CD4-positive, alpha-beta T cell (primary cell): ENCODE data around the gene ABHD16A. TPM values are rescaled to one million over a fixed set of nuclear protein-coding genes. Genes with fewer than 3 reads are reported as not detected.
A peak's percentile ranks its signal among the peaks of the same experiment; 100 is the strongest.

Experiments used
- ATAC-seq: fragments of 200-7000 bp; cut with Tn5 transposase; one replicate; pipeline ENCODE4 v1.10.0; 2022; ENCODE audit warnings: mild to moderate bottlenecking; ENCODE audit not compliant: poor library complexity
- CTCF ChIA-PET: fragments of 350-600 bp; sonication (Branson Sonifier 250); formaldehyde crosslinking; loops from one replicate; lab custom pipeline; 2021; ENCODE audit warnings: antibody characterized with exemption, inconsistent platforms; lab: Charles Lee
- POLR2A ChIA-PET: fragments of 350-600 bp; sonication (Branson Sonifier 250); formaldehyde crosslinking; loops from one replicate; lab custom pipeline; 2021; ENCODE audit warnings: antibody characterized with exemption, inconsistent platforms; lab: Charles Lee
- DNase-seq, 14 experiments: peaks; one replicate each; pipeline ENCODE4 v3.0.0-alpha.2; 2013 to 2020; ENCODE audit warnings: mixed read lengths in 2 of 14
- H3K27ac ChIP-seq, 2 donors: one replicate each; pipeline versions ENCODE4 v1.5.1 to v1.7.0; 2013; ENCODE audit warnings: low read length in 2 of 2, low read depth in 1 of 2, mild to moderate bottlenecking in 1 of 2
- H3K27me3 ChIP-seq, 2 experiments: 1 replicate in 1 of 2; 2 replicates in 1 of 2; pipeline versions ENCODE4 v1.6.1 to v1.7.0; 2013; ENCODE audit warnings: low read length in 2 of 2, control low read depth in 1 of 2, mild to moderate bottlenecking in 1 of 2, moderate library complexity in 1 of 2; ENCODE audit not compliant: insufficient read depth in 2 of 2, control insufficient read depth in 1 of 2
- H3K36me3 ChIP-seq: one replicate; pipeline ENCODE4 v1.6.1; 2013; ENCODE audit warnings: low read length, control low read depth; ENCODE audit not compliant: insufficient read depth
- H3K4me1 ChIP-seq: one replicate; pipeline ENCODE4 v1.6.1; 2013; ENCODE audit warnings: low read length, control low read depth; ENCODE audit not compliant: insufficient read depth
- H3K4me3 ChIP-seq: one replicate; pipeline ENCODE4 v1.5.1; 2013; ENCODE audit warnings: mild to moderate bottlenecking, low read length, moderate library complexity
- H3K9me3 ChIP-seq, 2 experiments: 1 replicate in 1 of 2; 2 replicates in 1 of 2; pipeline versions ENCODE4 v1.6.1 to v1.7.0; 2013; ENCODE audit warnings: low read length in 2 of 2, mild to moderate bottlenecking in 2 of 2, control low read depth in 1 of 2, moderate library complexity in 1 of 2; ENCODE audit not compliant: control insufficient read depth in 1 of 2, insufficient read depth in 1 of 2
- H3K27ac Mint-ChIP-seq: one replicate; pipeline ENCODE4 v1.8.0; 2020; ENCODE audit warnings: mixed read lengths
- H3K27me3 Mint-ChIP-seq: one replicate; pipeline ENCODE4 v1.8.0; 2021; ENCODE audit warnings: mixed read lengths
- H3K36me3 Mint-ChIP-seq: one replicate; pipeline ENCODE4 v1.8.0; 2021; ENCODE audit warnings: low read depth, mixed read lengths
- H3K4me1 Mint-ChIP-seq: one replicate; pipeline ENCODE4 v1.8.0; 2021; ENCODE audit warnings: low read depth, mixed read lengths
- H3K4me3 Mint-ChIP-seq: one replicate; pipeline ENCODE4 v1.8.0; 2020; ENCODE audit warnings: mild to moderate bottlenecking, mixed read lengths
- H3K9me3 Mint-ChIP-seq: one replicate; pipeline ENCODE4 v1.8.0; 2020; ENCODE audit warnings: mixed read lengths
- CTCF ChIP-seq: fragments of 200-600 bp; IDR thresholded peaks from one replicate; pipeline ENCODE4 v1.8.0; 2022; ENCODE audit warnings: antibody characterized with exemption, mild to moderate bottlenecking
- intact Hi-C, 2 experiments: fragments of 100-400 bp; cut with DNase I in 1 of 2; cut with micrococcal nuclease in 1 of 2; formaldehyde crosslinking; loops; one replicate each; pipeline versions ENCODE4 v1.15.1 to v1.9.0; 2023 to 2025; cut with DNase I, micrococcal nuclease
- total RNA-seq, 174 experiments: library from RNA in 2 of 174; stranded (reverse) in 2 of 174; gene quantifications; one replicate each; pipeline ENCODE4 v1.2.3 and lab custom pipeline; 2021 to 2026

The ABHD16A gene
- total RNA-seq, 2 experiments from 2014 or later, result 52.3 to 59.3 TPM

GRCh38 chr6:31663126-31663960 lies 39.8 kb downstream of the ABHD16A start:
- H3K27ac Mint-ChIP-seq, result peak overlapping the region; percentile 97
- no peak for TF ChIP-seq CTCF
- DNase-seq, result no peak
- intact Hi-C loops, result loop anchor here in 1 of 2 experiments (5.0 to 10.0 kb wide), 3 partner anchors 531 to 1541 kb away; partner anchors contain the start of genes ABCF1, GPSM3, HSD17B8 and PBX2
- peaks cover 77% of the 10 kb centered on the region for H3K36me3 Mint-ChIP-seq
- peak overlapping the region; percentile 95 for H3K4me3 Mint-ChIP-seq
- peaks cover 72% of the 10 kb centered on the region for H3K4me1 Mint-ChIP-seq
- Histone ChIP-seq H3K4me3 (peak overlapping the region; percentile 79), H3K9me3 (no peaks in the 10 kb centered on the region), H3K36me3 (peaks cover 47% of the 10 kb centered on the region), H3K27ac (no peak overlapping the region), H3K27me3 (no peaks in the 10 kb centered on the region), H3K4me1 (peaks cover 74% of the 10 kb centered on the region)
- no peaks in the 10 kb centered on the region for H3K9me3 Mint-ChIP-seq
- ChIA-PET POLR2A (interaction anchor here (0.9 to 7.9 kb wide), 8 partner anchors 10 to 529 kb away, joined by 3 to 250 read pairs (median 6); partner anchors contain the start of genes ABHD16A, APOM, BAG6 and GPSM3), CTCF (interaction anchor here (1.2 kb wide), 1 partner anchor 10 kb away, joined by 5 read pairs; the partner anchor contains the start of gene BAG6)
- no peak for ATAC-seq
- no peaks in the 10 kb centered on the region for H3K27me3 Mint-ChIP-seq

GRCh38 chr6:31662124-31662723 lies 40.9 kb downstream of the ABHD16A start:
- CTCF ChIA-PET, result interaction anchor here (1.2 to 2.7 kb wide), 2 partner anchors 9 to 10 kb away, joined by 5 to 9 read pairs; partner anchors contain the start of gene BAG6
- intact Hi-C loops, result loop anchor here in 1 of 2 experiments (5.0 to 10.0 kb wide), 3 partner anchors 533 to 1543 kb away; partner anchors contain the start of genes ABCF1, GPSM3, HSD17B8 and PBX2
- Mint-ChIP-seq H3K4me1 (peaks cover 74% of the 10 kb centered on the region), H3K4me3 (peak overlapping the region; percentile 95), H3K36me3 (peaks cover 75% of the 10 kb centered on the region), H3K9me3 (no peaks in the 10 kb centered on the region), H3K27me3 (no peaks in the 10 kb centered on the region), H3K27ac (peak overlapping the region; percentile 94)
- POLR2A ChIA-PET, result interaction anchor here (0.7 to 7.9 kb wide), 5 partner anchors 9 to 94 kb away, joined by 3 to 250 read pairs (median 3); partner anchors contain the start of genes ABHD16A, APOM, BAG6 and PRRC2A
- no peaks in the 10 kb centered on the region for H3K27me3 ChIP-seq
- DNase-seq, result peak in 1 of 14 experiments; percentile 25
- no peaks in the 10 kb centered on the region for H3K9me3 ChIP-seq
- peaks cover 78% of the 10 kb centered on the region for H3K4me1 ChIP-seq
- H3K36me3 ChIP-seq, result peaks cover 46% of the 10 kb centered on the region
- H3K27ac ChIP-seq, result no peak overlapping the region
- ATAC-seq, result no peak
- no peak overlapping the region for H3K4me3 ChIP-seq
- TF ChIP-seq CTCF, result no peak
